Suprapubic skin (tissue), 4 donors: ENCODE results near the gene DOCK6. TPM values are rescaled to one million over a fixed set of nuclear protein-coding genes. Genes with fewer than 3 reads are reported as not detected.

Experiments
- DNase-seq, 2 donors: peaks; one replicate each; pipeline ENCODE4 v3.0.0-alpha.2; 2019; ENCODE audit warnings: low spot score in 2 of 2
- H3K27ac ChIP-seq: fragments of 200-600 bp; sonication (generic); one replicate; pipeline ENCODE4 v1.5.1; 2019
- H3K27me3 ChIP-seq: fragments of 200-600 bp; sonication (generic); one replicate; pipeline ENCODE4 v1.5.1; 2019
- H3K36me3 ChIP-seq: fragments of 200-600 bp; sonication (generic); one replicate; pipeline ENCODE4 v1.5.1; 2019
- H3K4me1 ChIP-seq: fragments of 200-600 bp; sonication (generic); one replicate; pipeline ENCODE4 v1.5.1; 2019
- H3K4me3 ChIP-seq: fragments of 200-600 bp; sonication (generic); one replicate; pipeline ENCODE4 v1.5.1; 2019; ENCODE audit warnings: mild to moderate bottlenecking
- H3K9me3 ChIP-seq: fragments of 200-600 bp; sonication (generic); one replicate; pipeline ENCODE4 v1.5.1; 2019
- EP300 ChIP-seq: sonication (generic); formaldehyde crosslinking; IDR thresholded peaks from one replicate; pipeline ENCODE4 v1.6.1; 2017; ENCODE audit warnings: antibody characterized with exemption
- POLR2A ChIP-seq, 2 donors: fragments of 450-650 bp; IDR thresholded peaks; one replicate each; pipeline ENCODE4 v1.6.1; 2017; ENCODE audit warnings: antibody characterized with exemption in 2 of 2, mild to moderate bottlenecking in 2 of 2, moderate library complexity in 2 of 2
- POLR2AphosphoS5 ChIP-seq, 3 donors: sonication (generic); formaldehyde crosslinking; IDR thresholded peaks; one replicate each; pipeline ENCODE4 v1.6.1; 2017; ENCODE audit warnings: antibody characterized with exemption in 3 of 3
- WGBS: methylation state at CpG from one replicate; pipeline ENCODE4 v1.1.5; 2018; 5-methylcytosine and 5-hydroxymethylcytosine counted together
- total RNA-seq, 4 donors: library from RNA; depleted of rRNA; stranded (reverse); fragments of >200 nt; gene quantifications; one replicate each; pipeline ENCODE4 v1.1.0, GENCODE V29; 2016
- TF ChIP-seq, protein P1 (sequence below), 2 donors: fragments of 200-600 bp in 1 of 2; fragments of 450-650 bp in 1 of 2; sonication (generic) in 1 of 2; IDR thresholded peaks; one replicate each; pipeline ENCODE4 v1.5.1; 2016 to 2019; ENCODE audit warnings: antibody characterized with exemption in 2 of 2, mild to moderate bottlenecking in 1 of 2, moderate library complexity in 1 of 2

DOCK6 gene
- total RNA-seq, 4 donors from 2014 or later: 69.7 to 188 (median 98.3) TPM

GRCh38 chr19:11244846-11245589 lies 17.3 kb downstream of the DOCK6 start:
- H3K36me3 ChIP-seq: peaks cover 50% of the 10 kb centered on the region
- WGBS: 95% methylated on average over 5 of the region's 5 CpGs

DNA sequence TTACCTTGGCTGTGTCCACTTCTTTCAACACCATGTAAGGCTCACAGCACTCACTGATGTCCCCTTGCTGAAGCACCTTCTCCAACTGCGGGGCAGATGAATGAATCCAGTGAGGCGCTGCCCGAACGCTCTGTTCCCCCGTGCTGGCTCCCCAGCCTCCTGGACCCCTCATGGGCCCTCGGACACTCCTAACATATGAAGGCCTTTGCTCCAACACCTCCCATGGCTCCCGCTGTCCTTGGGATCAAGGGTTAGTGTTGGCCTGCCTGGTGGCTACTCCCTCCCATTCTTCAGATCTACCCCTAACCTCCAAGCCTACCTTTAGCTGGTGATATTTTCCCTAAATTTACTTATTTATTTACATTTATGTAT lies 18.5 kb downstream of the DOCK6 start:
- Histone ChIP-seq H3K27ac (no peak overlapping the region), H3K36me3 (peaks cover 58% of the 10 kb centered on the region), H3K9me3 (no peaks in the 10 kb centered on the region), H3K4me3 (no peak overlapping the region), H3K4me1 (peaks cover 13% of the 10 kb centered on the region), H3K27me3 (no peaks in the 10 kb centered on the region)
- 91% methylated on average over 7 of the region's 7 CpGs for WGBS
- no peak for DNase-seq
- TF ChIP-seq, protein P1, sequence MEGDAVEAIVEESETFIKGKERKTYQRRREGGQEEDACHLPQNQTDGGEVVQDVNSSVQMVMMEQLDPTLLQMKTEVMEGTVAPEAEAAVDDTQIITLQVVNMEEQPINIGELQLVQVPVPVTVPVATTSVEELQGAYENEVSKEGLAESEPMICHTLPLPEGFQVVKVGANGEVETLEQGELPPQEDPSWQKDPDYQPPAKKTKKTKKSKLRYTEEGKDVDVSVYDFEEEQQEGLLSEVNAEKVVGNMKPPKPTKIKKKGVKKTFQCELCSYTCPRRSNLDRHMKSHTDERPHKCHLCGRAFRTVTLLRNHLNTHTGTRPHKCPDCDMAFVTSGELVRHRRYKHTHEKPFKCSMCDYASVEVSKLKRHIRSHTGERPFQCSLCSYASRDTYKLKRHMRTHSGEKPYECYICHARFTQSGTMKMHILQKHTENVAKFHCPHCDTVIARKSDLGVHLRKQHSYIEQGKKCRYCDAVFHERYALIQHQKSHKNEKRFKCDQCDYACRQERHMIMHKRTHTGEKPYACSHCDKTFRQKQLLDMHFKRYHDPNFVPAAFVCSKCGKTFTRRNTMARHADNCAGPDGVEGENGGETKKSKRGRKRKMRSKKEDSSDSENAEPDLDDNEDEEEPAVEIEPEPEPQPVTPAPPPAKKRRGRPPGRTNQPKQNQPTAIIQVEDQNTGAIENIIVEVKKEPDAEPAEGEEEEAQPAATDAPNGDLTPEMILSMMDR (IDR thresholded peaks at IDR 0.05): no peak
- TF ChIP-seq EP300: no peak
- no peak for TF ChIP-seq POLR2AphosphoS5 (IDR thresholded peaks at IDR 0.05)
- TF ChIP-seq POLR2A (IDR thresholded peaks at IDR 0.05): no peak

More at GRCh38 chr19:11244846-11245589, 17.3 kb downstream of the DOCK6 start:
- H3K4me3 ChIP-seq: no peak overlapping the region
- H3K27me3 ChIP-seq: no peaks in the 10 kb centered on the region
- no peak for DNase-seq
- H3K27ac ChIP-seq: no peak overlapping the region
- TF ChIP-seq POLR2A (IDR thresholded peaks at IDR 0.05): no peak
- no peak for TF ChIP-seq EP300
- TF ChIP-seq, protein P1 (IDR thresholded peaks at IDR 0.05): no peak
- TF ChIP-seq POLR2AphosphoS5 (IDR thresholded peaks at IDR 0.05): no peak
- H3K4me1 ChIP-seq: peaks cover 13% of the 10 kb centered on the region
- H3K9me3 ChIP-seq: no peaks in the 10 kb centered on the region

DNA sequence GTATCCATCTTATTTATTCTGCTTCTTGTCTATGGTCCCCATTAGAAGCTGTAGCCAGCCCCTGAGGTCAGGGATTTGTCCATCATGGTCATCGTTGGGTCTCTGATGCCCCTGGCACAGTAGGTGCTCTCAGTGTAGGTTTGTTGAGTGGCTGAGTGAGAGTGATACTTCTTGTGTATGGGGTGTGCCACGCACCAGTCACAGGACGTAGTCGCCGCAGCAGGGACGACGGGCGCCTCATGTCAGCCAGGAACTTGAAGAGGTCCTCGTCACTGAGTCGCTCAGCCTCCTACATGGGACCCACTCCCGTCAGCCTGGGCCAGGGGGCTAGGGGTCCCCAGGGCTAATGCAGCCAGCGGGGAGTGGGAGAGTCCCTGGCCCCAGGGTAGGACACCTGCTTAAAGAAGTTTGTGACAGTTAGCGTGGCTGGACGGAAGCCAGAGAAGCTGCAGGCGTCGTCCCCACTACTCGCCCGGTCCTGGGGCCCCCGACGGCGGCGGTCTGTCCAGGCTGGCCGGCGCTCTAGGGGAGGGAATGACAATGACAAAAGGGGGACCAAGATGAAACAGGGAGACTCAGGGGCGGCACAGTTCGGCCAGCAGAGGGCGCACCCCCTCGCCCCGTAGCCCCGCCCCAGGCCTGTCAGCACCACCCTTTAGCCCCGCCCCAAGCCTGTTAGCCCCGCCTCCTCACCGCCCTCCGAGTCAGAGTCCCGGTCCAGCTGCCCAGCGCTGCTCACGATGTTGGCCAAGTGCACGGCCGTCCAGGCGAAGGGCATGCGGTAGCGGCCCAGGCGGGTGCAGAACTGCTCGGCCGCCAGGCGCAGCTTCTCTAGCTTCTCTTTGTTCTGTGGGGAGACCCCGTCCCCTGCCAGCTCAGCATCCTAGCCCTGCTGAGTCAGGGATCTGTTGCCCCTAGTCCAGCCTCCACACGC lies 19.2 kb downstream of the DOCK6 start:
- WGBS: 44% methylated on average over 42 of the region's 48 CpGs
- Histone ChIP-seq H3K36me3 (peaks cover 58% of the 10 kb centered on the region), H3K27me3 (no peaks in the 10 kb centered on the region), H3K4me1 (peaks cover 13% of the 10 kb centered on the region), H3K27ac (no peak overlapping the region), H3K9me3 (no peaks in the 10 kb centered on the region), H3K4me3 (no peak overlapping the region)
- DNase-seq: peak; percentile 94 to 96
- TF ChIP-seq, protein P1 (IDR thresholded peaks at IDR 0.05): peak in 1 of 2 donors; percentile 80
- TF ChIP-seq POLR2AphosphoS5 (IDR thresholded peaks at IDR 0.05) (no peak), POLR2A (IDR thresholded peaks at IDR 0.05) (no peak)

DNA sequence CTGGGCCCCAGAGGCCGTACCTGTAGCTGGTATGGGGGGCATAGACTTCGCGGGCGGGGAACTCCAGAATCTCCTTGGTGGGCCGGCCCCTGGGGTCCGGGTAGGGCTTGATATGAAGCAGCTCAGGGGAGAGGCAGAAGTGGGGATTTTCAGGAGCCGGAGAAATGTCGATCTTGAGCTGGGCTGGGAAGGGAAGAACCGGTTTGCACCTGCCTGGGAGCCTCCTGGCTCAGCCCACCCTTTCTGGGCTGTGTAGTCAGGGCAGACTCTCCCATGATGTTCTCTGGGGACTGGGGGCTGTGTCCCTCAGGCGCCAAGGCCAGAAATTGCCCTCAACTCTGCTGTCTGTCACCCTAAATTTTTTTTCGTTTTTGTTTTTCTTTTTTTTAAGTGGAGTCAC lies 20.3 kb downstream of the DOCK6 start:
- WGBS: 81% methylated on average over 10 of the region's 11 CpGs
- Histone ChIP-seq H3K4me3 (no peak overlapping the region), H3K4me1 (peaks cover 7% of the 10 kb centered on the region), H3K27me3 (no peaks in the 10 kb centered on the region), H3K36me3 (peaks cover 64% of the 10 kb centered on the region), H3K27ac (no peak overlapping the region), H3K9me3 (no peaks in the 10 kb centered on the region)
- TF ChIP-seq POLR2A (IDR thresholded peaks at IDR 0.05) (no peak), POLR2AphosphoS5 (IDR thresholded peaks at IDR 0.05) (no peak)
- TF ChIP-seq, protein P1 (IDR thresholded peaks at IDR 0.05): no peak
- no peak for DNase-seq

- Histone ChIP-seq H3K27ac (no peak overlapping the region), H3K4me1 (peaks cover 7% of the 10 kb centered on the region)
Measured at GRCh38 chr19:11240008-11240444, 22.3 kb downstream of the DOCK6 start.

More at GRCh38 chr19:11240008-11240444, 22.3 kb downstream of the DOCK6 start:
- DNase-seq: no peak
- Histone ChIP-seq H3K27me3 (no peaks in the 10 kb centered on the region), H3K36me3 (peaks cover 77% of the 10 kb centered on the region), H3K9me3 (no peaks in the 10 kb centered on the region), H3K4me3 (no peak overlapping the region)
- WGBS: 100% methylated on average over 5 of the region's 8 CpGs
- TF ChIP-seq, protein P1 (IDR thresholded peaks at IDR 0.05): no peak
- TF ChIP-seq POLR2AphosphoS5 (IDR thresholded peaks at IDR 0.05): no peak
- TF ChIP-seq EP300: no peak
- no peak for TF ChIP-seq POLR2A (IDR thresholded peaks at IDR 0.05)
